ENCODE results near the gene MAGI3.
"Not testable (repeated sequence)": the region's sequence is repeated elsewhere in the genome, so short reads cannot be mapped to it uniquely, and the experiment has no call there.

MAGI3 gene

DNA sequence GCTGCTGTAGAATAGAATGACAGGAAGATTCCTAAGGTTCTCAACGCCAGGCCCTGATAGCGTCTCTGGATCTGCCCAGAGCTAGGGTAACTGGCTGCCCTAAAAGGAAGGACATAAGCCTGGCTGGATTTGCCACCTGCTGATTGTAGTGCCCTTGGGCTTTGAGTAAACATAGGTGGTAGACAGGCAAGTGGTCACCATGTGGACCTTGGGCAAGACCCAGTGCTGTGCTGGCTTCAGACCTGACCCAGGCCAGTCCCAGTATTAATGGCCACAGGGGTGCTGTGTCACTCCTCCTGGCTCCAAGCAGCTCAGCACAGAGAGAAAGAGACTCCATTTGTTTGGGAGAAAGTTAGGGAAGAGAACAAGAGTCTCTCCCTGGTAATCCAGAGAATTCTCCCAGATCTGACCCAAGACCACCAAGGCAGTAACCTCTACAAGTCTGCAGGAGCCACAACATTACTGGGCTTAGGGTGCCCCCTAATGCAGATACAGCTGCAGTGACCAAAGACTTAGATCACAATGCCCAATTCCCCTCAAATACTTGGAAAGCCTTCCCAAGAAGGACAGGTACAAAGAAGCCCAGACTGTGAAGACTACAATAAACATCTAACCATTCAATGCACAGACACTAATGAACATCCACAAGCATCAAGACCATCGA is 324.4 kb downstream of the MAGI3 start:
- no peak for DNase-seq

DNA sequence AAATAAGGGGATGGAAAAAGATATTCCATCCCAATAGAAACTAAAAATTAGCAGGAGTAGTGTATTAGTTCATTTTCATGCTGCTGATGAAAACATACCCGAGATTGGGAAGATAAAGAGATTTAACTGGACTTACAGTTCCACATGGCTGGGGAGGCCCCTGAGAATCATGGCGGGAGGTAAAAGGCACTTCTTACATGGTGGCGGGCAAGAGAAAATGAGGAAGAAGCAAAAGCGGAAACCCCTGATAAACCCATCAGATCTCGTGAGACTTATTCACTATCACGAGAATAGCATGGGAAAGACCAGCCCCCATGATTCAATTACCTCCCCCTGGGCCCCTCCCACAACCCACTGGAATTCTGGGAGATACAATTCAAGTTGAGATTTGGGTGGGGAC is 327.2 kb downstream of the MAGI3 start:
- not testable (repeated sequence) for DNase-seq

DNA sequence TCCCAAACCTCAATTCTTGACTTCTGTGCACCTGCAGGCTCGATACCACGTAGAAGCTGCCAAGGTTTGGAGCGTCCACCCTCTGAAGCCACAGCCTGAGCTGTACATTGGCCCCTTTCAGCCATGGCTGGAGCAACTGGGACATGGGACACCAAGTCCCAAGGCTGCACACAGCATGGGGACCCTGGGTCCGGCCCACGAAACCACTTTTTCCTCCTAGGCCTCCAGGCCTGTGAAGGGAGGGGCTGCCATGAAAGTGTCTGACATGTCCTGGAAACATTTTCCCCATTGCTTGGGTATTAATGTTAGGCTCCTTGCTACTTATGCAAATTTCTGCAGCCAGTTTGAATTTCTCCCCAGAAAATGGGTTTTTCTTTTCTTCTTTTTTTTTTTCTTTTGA is 328.3 kb downstream of the MAGI3 start:
- not testable (repeated sequence) for DNase-seq

DNA sequence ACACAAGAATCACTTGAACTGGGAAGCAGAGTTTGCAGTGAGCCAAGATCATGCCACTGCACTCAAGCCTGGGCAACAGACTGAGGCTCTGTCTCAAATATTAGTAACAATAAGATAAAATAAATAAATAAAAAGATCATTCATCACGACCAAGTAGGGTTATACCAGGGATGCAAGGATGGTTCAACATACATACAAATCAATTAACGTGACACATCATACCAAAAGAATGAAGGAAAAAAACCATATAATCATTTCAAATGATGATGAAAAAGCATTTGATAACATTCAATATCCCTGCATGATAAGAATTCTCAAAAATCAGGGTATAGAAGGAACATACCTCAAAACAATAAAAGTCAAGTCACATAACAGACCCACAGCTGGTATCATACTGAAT is 330.7 kb downstream of the MAGI3 start:
- DNase-seq, result no peak

DNA sequence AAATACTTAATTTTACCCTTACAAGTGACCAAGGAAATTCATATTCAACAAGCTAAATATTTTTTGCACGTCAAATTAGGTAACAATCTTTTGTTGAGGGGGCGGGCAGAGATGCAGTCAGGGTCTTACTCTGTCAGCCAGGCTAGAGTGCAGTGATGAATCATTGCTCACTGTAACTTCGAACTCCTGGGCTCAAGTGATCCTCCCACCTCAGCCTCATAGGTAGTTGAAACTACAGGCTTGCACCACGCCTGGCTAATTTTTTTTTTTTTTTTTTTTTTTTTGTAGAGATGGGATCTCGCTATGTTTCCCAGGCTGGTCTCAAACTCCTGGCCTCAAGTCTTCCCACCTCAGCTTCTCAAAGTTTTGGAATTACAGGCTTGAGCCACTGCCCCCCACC is 342.5 kb downstream of the MAGI3 start:
- DNase-seq, result no peak

DNA sequence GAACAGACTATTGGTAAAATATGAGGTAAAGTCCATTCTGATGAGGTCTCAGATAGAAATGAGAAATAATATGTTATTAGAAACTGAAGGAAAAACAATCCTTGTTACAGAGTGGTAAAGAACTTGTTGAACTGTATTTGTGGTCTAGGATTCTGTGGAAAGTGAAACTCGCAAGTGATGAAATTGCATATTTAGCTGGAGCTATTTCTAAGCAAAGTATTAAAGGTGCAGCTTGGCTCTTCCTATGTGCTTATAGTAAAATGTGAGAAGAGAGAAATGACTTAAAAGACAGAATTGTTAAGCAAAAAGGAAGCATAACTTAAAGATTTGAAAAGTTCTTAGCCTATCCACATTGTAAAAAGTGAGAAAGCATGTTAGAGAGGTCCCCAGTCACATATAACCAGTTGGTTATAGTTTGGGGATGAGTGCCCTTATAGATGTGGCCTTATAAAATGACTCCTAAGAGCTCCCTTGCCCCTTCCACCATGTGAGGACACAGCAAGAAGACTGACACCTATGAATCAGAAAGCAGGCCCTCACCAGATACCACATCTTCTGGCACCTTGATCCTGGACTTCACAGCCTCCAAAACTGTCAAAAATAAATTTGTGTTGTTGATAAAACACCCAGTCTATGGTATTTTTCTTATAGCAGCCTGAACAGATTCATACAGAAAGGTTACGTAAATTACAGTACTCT is 344.2 kb downstream of the MAGI3 start:
- no peak for DNase-seq

All from NCI-H1105 (cell line).